HG02981 (cell line): ENCODE data around the gene CIPC.

ENCODE experiments used
- ATAC-seq: cut with Tn5 transposase; IDR thresholded peaks from one replicate; pipeline ENCODE4 v1.9.1; 2021; ENCODE audit warnings: mild to moderate bottlenecking, moderate library complexity; ENCODE audit not compliant: unreplicated experiment

Gene CIPC, protein sequence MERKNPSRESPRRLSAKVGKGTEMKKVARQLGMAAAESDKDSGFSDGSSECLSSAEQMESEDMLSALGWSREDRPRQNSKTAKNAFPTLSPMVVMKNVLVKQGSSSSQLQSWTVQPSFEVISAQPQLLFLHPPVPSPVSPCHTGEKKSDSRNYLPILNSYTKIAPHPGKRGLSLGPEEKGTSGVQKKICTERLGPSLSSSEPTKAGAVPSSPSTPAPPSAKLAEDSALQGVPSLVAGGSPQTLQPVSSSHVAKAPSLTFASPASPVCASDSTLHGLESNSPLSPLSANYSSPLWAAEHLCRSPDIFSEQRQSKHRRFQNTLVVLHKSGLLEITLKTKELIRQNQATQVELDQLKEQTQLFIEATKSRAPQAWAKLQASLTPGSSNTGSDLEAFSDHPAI

DNA sequence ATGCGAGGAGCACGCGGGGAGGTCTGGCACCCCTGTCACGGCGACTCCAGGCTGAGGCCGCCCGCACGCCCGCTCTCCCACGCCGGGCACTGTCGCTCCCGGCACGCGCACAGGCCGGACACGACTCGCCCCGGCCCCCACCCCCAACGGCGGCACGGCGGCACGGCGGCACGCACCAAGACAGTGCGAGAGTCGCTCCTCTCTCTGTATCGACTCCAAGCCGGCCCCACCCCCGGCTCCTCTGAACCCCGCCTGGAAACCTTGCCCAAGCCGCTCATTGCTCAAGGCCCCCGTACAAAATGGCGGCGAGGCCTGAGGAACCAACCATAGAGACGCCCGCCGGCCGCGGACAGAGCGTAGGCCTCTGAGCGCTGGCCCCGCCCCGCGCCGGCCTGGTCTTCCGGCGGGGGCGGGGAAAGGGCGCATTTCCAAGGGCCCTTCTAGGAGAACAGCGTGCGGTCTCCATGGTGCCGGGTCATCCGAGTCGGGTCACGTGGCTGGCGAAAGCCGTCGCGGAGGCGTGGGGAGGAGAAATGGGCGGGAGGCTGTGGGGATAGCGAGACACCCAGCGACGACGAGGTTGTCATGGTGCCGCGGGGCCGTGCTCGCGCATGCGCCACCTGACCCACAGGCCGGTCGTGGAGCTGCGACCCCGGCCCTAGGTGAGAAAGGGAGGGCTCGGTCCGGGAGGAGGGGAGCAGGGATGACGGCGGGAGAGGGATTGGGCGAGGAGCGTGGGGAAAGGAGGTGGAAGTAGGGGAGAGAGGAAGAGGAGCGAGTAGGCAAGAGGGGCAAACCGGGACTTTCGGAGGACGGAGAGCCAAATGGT, at the start of gene CIPC:
Gene CIPC (plus strand): TSS at position 559 of the 829 bp plus-strand sequence. CDS start 7,451 bp downstream, outside the sequence.
- ATAC-seq, result peak; percentile 83

DNA sequence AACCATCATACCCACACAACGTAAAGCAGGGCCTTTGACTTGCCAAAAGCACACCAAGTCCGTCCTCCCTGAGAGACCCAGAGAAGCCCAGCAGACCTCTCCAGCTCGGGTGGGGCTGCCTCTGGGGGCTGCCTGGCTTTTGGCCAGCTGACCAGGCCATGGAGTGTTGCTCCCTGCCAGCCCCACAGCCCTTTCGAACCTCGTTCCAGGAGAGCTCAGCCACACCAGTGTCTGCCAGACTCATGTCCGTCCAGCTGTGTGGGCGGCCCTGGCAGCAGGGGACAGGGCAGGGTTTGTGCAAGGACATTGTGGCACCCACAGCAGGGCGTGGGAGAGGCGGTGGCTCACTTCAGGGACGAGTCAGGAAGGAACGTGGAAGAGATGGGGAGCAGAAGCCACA, 46.9 kb upstream of the CIPC start:
- ATAC-seq, result no peak

DNA sequence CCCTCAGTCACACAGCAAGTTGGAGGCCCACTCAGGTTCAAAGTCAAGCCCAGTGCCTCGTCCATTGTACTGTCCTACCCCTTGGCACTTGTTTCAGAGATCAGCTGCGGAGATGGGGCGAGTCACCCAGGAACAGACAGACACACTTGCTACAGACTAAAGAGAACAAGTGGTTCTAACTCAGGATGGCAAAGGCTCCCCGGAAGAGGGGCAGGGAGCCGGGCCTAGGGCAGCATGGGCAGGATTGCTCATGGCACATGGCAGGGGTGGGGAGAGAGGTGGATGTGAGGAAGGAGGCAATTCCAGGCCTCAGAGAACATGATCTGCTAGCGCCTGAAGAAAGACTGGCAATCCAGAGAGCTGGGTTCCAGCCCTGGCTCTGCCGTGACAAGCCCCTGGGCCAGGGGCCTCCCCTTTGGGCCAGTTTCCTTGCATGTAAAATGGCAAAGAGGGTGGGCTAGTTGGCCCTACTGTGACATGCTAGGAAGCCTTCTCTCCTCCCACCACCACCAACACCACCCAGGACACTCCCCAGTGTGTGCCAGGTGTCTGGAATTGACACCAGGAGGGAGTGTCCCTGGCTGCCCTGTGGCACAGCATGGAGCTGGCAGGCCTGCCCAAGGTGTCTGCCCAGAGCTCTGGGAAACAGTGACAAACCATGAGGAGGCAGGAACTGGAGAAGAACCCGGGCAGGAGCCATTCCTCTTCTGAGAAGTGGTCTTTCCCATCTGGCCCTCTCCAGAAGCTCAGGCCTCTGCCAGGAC, 45.6 kb upstream of the CIPC start:
- no peak for ATAC-seq

DNA sequence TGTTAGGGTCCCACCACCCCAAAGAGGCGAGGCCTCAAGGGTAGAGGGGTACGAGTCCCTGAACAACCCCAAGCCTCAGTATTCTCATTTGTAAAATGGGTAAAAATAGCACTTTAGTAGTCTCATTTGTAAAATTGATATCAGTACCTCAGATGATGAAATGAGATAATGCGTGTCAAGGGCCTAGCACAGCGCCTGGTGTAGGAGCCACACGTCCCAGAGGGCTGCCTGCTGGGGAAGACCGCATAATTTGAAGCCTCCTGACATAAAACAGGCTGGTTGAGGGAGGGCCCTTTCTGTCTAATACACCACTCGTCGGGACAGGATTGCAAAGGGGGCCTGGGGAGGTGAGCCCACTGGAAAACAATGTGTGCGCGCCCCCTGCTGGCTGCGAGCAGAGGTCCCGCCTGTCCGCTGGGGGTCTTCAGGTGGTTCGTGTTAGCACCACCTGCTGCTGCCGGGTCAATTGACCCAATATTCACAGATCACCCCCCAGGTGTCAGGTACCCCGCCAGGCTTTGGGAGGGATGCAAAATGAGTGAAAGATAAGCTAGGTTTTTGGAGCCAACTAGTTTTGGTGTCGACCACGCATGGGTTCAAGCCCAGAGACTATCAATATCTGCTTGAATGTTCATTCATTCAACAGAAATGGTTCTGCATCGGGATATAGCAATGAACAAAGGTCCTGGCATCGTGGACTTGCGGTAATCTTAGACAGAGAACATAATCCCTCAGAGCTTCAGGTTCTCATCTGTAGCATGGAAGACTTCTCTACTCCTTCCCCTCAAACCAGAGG, 44.8 kb upstream of the CIPC start:
- ATAC-seq, result no peak

DNA sequence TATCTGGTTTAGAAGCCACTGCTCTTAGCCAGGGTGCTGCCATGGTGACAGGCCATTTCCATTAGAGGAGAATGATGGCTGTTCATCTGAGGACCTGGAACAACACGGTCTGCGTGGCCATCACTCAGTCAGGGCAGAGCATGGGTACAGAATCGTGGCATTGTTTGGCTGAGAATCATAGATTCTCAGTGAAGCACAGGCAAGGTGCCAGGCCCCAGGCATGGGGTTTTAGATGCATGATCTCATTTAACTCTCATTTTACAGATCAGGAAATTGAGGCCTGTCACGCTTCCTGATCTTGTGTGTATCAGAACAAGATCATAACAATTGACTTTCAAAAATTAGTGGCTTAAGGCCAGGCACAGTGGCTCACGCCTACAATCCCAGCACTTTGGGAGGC, 42.8 kb upstream of the CIPC start:
- no peak for ATAC-seq

DNA sequence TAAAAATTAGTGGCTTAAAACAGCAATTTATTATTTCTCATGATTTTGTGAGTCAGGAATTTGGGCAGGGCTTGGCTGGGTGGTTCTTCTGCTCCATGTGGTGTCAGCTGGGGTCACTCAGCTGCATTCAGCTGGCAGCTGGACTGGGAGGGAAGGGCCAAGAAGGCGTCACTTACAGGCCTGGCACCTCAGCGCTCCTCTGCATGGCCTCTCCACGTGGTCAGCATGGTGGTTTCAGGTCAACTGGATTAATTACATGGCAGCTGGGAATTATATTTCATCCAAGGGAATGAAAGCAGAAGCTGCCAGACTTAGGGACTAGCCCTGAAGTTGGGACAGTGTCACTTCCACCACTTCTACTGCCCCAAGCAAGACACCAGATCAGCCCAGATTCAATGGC, 42.1 kb upstream of the CIPC start:
- no peak for ATAC-seq

DNA sequence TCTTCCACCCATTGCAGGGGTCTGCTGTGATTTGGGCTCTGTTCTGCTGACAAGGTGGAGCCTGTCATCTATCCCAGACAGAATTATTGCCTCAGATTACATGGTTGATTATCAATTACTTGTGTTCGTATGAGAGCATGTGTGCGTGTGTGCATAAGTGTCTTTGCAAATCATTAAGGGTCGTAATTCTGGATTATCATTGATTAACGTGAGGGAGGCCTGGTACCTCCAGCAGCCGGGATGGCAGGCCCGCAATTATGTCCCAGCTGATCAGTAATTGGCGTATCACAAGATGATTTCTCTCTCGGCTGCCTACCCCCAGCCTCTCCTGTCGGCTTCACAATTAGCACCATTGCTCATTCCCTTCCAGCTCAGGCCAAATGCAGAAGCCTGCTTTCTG, 39.9 kb upstream of the CIPC start:
- ATAC-seq, result no peak

DNA sequence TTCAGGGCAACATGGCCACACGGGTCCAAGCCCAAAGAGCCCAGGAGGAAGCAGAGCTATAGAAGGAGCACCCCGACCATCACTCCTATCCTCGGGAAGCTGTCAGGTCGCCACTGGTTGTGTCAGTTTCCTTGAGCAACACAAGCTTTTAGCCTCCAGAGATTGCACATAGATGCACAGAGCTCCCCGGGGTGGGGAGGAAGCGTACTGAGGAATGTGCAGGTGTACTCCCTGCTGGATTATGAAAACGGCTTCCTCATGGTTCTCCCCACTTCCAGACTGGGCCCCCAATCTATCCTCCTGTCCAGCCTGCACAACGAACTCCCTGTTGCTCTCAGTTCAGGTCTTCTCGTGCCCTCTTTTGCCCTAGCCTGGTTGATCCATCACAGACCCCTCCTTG, 39.3 kb upstream of the CIPC start:
- ATAC-seq, result no peak

DNA sequence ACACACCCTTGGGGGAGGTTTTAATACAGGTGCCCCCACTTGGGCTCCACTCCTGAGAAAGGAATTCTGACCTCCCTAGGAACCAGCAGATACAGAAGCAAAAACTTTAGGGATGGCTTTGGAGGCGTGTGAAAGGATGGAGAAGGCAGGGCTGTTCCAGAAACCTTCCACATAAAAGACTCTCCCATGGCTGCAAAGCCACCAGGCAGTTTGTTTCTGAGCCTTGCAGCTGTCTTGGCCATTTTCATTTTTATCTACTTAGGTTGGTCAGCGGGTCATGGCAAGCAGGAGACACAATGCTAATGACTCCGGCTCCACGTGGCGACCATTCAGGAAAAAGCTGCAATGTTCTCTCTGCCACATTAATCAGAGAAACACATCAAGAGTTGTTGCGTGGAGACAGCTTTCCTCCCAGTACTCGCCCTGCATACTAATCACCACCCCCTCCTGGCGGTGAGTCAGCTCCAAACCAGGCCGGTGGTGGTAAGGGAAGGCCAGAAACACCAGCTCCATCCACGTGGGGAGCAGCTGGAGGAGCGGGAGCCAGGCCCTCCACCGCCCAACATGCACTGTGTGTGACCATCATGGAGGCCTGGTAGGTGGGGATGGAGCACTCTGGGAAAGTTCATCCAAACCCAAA, 38.7 kb upstream of the CIPC start:
- ATAC-seq, result no peak

DNA sequence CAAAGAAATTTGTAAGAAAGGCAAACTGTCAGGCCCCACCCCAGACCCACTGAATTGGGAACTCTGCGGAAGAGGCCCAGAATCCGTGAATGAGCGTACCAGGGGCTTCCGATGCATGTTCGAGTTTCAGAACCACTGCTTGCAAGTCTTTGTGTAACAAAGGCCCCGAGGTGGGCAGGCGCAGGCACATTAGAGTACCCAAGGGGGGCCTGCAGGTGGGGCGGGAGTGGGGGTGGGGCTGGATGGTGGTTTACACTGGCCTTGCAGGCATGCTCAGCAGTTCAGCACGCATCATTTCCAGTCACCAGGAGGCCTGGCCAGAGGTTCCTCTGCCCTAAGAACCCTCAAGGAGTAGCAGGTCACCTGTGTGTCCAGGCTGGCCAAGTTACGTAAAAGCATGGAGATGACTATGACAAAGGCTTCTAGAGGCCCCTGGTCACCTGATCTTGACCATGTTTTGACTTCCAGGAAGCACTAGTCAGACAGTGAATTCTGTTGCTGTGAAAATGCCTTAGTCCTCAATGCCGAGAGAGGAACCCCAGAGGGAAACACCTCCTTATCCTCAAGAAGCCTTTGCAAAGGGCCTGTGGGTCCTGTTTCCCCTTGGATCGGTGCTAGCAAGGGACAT, 36.3 kb upstream of the CIPC start:
- no peak for ATAC-seq

DNA sequence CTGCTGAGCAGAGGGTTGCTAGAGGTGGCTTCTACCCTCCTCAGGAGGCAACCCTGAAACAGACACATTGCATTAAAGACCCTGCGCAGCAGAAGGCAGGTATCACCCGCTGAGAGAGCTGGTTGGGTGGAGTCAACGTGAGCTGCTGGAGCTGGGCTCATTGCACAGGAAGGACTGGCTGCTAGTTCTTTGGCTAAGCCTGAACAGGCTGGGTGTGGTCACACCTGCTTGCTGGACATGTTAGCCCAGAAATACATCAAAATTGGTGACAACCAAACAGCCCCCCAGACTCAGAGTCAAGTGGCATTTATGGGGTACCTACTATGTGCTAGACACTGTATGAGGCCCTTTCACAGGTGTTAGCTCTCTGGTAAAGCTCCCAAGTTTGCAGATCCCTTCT, 35.8 kb upstream of the CIPC start:
- ATAC-seq, result no peak

DNA sequence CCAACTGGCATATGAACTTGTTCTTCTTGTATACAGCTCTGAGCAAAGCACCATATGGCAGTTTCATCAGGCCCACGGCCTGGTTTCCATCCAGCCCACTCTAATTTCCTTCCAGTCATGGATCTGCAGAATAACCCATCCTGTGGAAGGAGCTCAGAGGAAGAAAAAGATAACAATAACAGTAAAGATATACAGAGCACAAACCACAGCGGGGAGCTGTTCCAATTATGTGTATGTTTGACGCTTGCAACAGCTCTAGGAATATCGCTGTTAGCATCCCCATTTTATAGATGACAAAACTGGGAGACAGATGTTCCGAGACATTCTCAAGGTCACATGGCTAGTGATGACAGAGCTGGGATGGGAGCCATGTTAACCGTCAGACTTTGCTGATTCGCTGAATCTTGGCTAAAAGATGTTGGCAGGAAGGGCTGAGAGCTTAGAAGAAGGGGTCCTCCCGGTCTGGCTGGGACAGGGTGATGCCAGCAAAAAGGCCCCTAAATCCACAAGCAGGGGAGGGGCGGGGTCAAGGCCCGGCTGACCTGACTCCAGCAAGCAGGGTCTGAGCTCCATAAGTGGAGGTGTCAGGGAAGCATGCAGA, 34.4 kb upstream of the CIPC start:
- ATAC-seq, result no peak

DNA sequence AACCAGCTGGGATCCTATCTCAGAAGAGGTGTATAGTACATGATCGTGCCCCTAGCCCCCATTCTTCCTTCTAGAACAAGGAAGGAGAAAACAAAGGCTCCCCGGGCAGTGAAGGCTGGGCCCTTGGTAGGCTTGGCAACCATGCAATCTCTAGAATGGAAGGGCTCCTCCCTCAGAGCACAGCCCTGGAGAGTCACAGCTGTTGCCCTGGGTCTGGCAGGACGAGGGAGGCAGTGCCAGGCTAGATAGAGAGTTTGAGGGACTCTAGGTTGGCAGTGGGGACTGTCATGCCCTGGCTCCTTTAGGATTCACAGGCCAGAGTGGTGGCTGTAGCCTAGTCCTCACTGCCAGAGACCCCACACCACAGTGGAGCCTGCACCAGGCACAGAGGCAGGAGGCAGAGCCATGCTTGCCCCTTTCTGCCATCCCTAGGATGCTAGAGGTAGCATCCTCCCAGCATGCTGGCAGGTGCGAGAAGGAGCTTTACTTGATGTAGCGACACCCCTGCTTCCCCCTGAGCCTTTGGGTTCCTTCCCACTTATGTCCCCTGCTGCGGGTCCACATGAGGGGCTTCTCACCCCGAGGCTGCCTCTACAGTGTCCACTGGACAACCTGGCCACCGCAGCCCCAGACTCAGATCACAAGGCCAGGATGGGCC, 33.4 kb upstream of the CIPC start:
- no peak for ATAC-seq

DNA sequence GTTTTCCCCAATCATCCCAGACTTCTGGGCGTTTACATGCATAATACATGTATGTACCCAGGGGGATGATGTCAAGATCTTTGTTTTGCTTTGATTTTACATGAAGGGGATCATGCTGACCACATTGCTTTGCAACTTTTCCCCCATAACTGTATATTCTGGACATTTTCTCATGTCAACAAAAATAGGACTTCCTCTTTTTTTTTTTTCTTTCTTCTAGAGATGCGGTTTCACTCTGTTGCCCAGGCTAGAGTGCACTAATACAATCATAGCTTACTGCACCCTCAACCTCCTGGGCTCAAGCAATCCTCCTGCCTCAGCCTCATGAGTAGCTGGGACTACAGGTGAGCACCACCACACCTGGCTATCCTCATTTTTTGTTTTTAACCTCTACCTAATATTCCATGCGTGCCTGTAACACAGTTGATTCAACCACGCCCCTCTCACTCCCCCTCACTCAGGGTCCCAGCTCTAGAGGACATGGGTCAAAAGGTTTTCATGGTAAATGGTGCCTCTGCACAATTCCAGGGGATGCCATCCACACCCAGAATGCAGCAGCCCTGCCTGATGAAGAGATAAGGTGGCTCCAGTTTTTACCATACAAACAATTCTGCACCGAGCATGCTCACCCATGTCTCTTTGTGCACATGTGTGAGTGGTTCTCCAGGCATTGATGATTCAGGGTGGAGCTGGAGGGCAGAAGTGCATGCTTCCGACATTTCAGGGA, 32.0 kb upstream of the CIPC start:
- no peak for ATAC-seq

DNA sequence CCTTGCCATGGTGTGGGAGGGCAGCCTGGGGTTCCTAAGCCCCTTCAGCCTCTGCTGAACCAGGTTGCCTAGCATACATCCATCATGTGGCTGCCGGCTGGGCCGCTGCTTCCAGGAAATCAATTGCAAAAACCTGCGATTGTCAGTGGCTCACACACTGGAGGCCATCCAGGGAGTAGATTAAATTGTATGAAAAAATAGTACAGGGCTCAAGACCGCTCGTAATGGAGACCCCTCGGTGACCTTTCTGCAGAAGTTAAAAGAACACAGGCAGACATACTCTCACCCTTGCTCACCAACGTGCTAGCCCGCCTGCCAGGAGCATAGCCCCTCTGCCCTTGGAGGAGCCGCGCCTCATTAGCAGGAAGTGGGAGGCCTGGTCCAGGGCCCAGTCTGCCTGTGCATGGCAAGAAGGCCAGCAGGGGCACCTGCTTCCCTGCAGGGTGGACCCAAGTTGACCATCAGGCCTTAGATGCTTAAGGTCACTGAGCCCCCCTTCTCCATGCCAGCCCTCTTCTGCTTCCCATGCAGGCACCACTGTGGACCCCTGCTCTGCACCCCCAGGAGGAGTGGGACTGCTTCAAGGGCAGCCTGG, 31.4 kb upstream of the CIPC start:
- no peak for ATAC-seq

DNA sequence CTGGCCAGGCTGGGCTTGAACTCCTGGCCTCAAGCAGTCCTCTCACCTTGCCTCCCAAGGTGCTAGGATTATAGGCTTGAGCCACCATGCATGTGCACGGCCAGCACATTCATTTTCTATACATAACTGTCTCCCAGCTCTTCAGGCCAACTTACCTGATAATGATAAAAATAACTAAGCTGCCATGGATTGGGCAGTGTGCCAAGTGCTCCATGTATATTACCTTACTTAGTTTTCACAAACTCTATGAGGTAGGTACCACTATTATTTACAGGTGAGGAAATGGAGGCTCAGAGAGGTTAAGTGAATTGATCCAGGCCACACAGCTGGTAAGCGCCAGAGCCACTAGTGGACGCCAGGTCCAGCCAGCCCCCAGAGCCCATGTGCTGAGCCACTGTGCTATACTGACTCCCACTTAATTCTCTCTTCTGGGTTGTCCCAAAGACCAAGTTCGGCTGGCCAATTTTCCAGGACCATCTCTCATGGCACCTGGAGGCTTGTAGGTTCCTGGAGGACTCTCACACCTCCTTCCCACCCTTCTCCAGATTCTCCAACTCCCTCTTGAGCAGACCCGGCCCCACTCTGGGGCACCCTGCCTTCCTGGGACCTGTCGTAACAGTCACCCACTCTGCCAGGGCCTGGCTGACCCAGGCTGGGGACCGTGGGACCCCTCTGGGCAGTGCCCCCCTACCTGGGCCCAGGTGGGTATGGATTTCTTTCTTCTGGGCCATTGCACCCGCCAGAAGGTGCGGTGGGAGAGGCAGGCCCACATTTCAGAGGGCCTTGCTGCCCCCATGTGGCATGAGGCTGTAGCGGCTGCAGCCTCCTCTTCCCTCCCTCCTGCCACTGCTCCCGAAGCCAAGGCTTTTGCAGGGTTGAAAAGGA, 30.2 kb upstream of the CIPC start:
- ATAC-seq, result no peak
